Measurements from ENCODE around the gene BRAF.
"Not testable (repeated sequence)": the region's sequence is repeated elsewhere in the genome, so short reads cannot be mapped to it uniquely, and the experiment has no call there.

The BRAF gene

DNA sequence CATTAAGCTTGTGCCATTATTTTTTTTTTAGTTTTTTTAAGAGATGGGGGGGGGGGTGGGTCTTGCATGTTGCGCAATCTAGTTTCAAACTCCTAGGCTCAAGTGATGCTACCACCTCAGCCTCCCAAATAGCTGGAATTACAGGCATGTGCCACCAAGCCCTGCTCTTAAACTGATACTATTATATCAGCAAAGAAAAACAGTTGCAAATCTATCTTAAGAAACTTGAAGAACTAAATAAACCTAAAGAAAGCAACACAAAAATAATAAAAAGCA is 47.5 kb downstream of the BRAF start:
- DNase-seq (ENCODE audit: low spot score): no peak

DNA sequence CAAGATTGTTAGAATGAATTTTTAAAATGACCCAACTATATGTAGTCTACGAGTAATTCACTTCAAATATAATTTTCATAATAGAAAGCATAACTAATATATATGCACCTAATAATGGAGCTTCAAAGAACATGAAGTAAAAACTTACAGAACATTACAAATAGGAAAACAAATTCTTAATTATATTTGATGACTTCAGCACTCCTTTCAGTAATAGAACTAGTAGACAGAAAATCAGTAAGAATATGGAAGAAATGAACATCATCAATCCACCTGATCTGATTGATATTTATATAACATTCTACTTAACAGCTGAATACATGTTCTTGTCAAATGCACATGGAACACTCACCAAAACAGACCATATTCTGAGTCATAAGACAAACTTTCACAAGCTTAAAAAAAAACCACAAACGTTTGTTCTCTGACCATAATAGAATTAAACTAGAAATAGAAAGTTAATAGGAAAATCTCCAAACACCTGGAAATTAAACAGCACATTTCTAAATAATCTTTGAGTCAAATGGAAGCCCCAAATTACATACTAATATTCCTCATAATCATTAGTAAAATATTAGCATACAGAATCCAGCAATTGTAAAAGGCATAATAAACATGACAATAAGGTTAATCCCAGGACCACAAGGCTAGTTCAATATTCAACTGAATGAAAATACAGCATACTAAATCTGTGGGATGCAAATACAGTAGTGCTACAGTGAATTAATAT is 48.0 kb downstream of the BRAF start:
- no peak for DNase-seq (ENCODE audit: low spot score)

DNA sequence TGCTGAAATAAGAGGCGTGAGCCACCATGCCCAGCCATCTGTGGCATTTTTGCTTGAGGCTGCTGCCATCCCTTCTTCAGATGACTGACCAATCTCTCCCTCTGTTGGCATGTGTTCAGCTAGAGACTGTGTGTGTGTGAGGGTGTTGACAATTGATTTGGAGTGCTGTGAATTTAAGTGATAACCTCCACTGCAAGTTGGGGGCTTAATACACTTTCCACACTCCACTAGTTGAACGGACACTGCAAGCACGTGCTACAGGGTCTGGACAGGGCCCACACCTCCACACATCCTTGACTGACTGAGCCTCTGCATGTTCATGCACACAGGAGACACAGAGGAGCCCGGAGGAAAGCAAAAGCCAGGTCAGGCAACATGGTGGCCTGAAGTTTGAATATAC is 51.3 kb downstream of the BRAF start:
- no peak for DNase-seq (ENCODE audit: low spot score)

DNA sequence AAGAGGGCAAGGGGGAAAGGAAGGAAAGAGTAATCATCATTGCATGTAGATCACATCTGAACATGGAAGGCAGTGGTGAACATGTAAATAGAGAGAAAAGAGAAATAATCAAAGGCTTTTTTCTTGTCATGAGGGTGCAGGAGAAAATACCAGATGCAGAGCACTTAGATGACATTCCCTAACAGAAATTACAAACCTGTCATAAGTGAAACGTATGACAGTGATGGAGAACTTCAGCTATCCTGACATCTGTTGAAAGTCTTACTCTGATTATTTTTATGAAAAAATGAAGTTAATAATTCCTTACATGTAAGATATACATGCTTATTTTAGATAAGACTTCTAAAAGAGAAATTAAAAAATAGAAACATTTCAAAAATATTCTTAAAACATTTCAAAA is 54.7 kb downstream of the BRAF start:
- no peak for DNase-seq (ENCODE audit: low spot score)

DNA sequence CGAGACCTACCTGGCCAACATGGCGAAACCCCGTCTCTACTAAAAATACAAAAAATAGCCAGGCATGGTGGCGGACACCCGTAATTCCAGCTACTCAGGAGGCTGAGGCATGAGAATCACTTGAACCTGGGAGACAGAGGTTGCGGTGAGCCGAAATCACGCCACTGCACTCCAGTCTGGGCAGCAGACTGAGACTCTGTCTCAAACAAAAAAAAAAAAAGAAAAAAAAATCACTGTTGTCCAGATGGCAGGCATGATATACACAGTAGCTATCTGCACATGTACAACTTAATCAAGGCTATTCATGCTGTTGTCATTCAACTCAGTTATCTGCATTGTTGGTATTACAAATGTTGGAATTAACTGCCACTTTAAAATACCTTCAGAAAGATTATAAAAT is 55.3 kb downstream of the BRAF start:
- no peak for DNase-seq (ENCODE audit: low spot score)

DNA sequence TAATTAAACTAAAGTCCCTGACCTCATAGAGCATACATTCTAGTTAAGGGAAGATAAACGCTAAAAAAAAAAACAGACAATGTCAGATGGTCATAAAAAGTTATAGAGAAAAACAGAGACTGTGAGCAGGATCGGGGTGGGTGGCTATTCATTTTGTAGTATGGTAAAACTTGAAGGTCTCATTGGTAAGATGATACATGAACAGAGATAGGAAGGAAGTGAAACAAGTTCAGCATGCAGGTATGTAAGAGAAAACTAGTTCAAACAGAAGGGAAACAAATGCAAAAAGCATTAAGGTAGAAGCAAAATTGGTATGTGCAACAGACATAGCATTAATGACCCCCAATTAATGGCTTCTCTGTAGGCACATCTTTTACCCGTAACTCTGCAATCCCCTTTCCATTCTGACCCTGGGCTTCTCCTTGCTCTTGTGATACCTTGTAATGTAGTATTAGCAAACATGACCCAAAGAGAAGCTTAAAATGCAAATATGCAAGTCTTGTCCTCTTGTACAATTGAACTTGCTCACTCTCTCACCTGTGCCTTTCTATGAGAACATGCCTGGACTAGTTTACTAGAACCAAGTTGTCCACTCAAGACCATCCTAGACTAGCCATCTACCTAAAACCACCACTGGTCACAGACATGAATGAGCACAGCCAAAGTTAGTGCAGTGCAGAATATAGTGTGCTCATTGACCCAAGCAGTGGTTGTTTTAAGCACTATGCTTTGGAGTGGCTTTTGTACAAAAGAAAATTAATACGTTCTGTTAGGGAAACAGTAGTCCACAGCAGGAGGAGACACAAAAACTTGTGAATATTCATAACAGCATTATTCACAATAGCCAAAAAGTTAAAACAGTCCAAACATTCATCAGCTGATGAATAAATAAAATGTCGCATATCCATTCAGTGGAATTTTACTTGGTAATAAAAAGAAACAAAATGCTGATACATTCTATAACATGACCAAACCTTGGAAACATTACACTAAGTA is 57.0 kb downstream of the BRAF start:
- no peak for DNase-seq (ENCODE audit: low spot score)

DNA sequence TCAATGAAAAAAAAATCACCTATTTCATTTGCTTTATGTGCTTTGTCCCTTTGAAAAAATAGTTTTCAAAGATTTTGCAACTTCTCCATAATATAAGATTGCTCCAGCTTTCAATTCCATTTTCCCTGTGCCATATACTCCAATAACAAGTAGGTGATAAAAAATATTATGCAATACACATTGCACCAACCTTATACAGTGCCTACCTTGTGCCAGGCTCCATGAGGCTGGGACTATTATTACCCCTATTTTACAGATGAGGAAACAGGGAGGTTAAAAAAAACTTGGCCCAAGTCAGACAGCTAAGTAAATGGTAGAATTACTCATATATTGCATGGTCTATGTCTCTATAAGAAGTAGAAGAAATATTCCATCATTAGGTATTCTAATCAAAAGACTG is 57.8 kb downstream of the BRAF start:
- DNase-seq (ENCODE audit: low spot score): no peak

DNA sequence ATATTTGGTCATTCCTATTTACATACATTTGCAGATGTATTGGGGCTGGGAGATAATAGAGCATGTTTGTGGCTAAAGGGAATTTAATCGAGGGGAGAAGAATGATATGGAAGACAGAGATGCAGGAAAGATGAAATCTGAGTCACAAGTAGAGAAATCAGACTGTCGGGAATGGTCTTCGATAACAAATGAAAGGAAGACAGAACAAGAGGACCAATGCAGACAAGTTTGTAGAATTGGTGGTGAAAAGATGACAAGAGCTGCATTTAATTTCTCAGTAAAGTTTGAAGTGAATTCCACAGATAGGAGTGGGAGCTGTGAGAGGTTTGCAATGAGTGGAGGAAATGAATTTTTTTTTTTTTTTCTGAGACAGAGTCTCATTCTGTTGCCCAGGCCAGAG is 60.0 kb downstream of the BRAF start:
- DNase-seq (ENCODE audit: low spot score): no peak

DNA sequence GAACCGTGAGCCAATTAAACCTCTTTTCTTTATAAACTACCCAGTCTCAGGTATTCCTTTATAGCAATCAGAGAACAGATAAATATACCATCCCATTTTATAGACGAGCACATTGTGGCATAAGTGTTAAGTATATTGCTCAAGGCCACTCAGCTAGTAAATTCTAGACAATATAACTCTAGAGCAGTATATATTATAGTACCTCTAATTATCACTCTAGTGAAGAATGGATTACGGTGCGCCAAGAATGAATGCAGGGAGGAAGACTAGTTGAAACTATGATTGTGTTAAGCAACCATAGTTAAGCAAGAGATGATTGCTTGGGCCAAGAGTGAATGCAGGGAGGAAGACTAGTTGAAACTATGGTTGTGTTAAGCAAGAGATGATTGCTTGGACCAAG is 60.9 kb downstream of the BRAF start:
- DNase-seq (ENCODE audit: low spot score): no peak

DNA sequence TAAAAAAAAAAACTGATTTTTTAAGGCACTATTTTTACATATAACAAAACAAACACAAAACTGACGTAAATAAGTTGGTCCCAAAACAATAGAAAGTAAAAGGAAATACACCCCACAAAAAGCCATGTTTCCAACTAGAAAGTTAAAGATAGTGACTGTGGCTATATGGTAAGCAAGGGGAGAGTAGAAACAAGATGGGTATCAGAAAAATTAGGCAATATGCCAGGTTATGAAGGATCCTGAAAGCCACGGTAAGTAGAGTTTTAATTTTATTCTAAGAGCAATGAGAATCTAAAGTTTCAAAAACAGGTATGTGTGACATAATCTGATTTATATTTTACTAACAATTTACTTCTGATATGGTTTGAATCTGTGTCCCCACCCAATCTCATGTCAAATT is 61.5 kb downstream of the BRAF start:
- DNase-seq (ENCODE audit: low spot score): no peak

DNA sequence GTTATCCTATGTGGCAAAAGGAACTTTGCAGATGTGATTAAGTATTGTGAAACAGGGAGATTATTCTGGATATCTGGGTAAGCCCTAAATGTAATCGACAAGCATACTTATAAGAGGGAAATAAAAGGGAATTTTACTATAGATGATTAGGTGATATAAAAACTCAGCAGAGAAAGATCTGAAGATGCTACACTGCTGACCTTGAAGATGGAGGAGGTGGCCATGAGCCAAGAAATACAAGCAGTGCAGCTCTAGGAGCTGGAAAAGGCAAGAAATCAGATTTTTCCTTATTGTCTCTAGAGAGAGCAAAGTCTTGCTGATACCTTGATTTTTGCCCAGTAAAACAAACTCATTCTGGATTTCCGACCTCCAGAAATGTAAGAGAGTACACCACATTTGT is 67.7 kb downstream of the BRAF start:
- DNase-seq (ENCODE audit: low spot score): no peak

DNA sequence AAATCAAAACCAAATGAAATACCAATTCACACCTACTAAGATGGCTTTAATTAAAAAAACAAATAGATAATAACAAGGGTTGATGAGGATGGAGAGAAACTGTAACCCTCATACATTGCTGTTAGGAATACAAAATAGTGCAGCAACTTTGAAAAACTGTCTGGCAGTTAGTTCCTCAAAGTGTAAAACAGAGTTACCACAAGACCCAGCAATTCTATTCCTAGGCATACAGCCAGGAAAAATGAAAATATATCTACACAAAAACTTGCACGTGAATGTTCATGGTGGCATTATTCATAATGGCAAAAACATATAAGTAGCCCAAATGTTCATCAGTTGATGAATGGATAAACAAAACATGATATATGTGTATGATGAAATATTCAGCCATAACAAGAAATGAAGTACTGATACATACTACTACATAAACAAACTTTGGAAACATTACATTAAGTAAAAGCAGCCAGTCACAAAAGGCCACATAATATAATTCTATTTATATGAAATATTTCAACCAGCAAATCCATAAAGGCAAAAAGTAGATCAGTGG is 83.5 kb downstream of the BRAF start:
- no peak for DNase-seq (ENCODE audit: low spot score)

DNA sequence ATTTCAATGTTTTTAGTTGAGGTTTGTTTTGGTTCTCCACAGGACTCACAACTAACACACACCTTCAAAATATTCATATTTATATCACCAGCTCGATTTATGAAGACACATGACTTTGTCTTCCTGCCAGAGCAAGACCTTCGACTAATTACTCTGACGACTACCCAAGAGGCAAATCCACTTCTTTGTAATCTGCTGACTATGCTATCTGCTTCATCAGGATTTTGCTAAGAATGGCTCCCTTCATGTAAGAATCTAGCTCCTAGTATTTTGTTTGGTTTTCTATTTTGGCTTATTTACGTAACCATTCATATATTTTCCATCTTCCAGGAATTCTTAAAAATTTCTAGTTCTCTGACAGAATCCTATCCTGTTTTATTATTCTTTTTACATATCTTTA is 93.0 kb downstream of the BRAF start:
- no peak for DNase-seq (ENCODE audit: low spot score)

DNA sequence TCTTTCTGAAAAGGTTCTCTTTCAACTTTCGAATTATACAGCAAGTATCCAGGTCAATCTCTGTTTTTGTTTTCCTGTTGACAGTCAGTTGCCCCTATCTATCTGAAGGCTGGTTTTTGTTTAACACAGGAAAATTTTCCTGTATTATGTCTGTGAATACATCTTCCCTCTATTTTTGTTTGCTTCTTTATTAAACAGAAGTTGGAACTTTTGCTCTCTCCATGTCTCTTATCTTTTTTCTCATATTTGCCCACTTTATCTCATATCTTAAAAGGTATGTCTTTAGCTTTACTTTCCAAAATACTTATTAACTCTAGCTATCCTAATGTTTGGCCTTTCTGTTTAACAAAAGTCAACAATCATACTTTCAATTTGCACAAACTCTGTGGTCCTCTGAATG is 95.0 kb downstream of the BRAF start:
- no peak for DNase-seq (ENCODE audit: low spot score)

DNA sequence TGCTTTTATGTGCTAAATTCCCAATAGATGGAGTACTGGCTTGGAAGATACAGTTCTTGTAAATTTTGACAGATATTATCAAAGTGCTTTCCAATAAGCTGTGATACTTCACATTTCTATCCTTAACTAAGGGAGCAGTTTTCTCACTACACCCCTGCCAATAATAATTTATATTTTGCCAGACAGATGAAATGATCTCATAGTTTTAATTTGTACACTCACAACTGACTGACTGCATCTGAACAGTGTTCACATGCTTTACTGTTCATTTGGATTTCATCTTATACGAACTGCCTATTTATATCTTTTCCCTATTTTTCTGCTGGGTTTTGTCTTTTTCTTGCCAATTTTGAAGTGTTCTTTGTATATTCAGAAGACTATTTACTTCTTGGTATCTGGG is 96.0 kb downstream of the BRAF start:
- no peak for DNase-seq (ENCODE audit: low spot score)

DNA sequence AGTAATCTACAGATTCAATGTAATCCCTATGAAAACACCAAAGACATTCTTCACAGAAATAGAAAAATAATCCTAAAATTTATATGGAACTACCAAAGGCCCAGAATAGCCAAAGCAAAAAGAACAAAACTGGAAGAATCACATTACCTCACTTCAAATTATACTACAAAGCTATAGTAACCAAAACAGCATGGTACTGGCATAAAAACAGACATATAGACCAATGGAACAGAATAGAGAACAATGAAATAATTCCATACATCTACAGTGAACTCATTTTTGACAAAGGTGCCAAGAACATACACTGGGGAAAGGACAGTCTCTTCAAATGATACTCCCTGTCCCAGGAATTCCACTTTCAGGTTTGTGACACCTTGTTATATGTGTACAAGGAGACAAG is 107.3 kb downstream of the BRAF start:
- DNase-seq (ENCODE audit: low spot score): not testable (repeated sequence)

DNA sequence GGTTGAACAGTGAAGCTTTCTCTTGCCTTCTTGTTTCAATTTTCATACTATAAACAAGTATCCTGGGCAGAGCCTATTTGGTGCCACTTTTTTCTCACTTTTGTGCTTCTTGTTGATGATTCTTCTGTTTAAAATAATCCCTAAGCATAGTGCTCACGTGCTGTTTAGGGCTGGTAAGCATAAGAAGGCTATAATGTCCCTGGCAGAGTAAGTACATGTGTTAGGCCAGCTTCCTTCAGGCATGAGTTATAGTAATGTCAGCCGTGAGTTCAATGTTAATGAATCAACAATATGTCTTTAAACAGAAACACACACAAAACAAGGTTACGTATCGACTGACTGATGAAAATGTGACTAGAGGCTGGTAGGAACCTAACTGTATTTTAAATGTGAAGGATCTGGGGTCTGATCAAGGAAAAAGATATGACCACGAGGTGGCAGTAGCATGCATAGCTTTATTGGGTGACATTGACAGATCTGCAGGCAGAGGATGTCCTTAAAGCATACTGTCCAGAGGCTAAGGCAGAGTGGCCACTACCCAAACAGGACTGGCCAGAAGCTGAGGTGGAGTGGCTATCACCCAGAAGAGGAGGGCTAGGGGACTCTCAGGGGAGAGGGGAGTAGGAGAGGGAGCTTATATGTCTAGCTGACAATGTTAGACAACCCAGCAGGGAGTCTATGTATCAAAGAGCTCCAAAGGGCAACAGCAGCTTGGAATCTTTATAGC is 113.7 kb downstream of the BRAF start:
- peak; percentile 63 for DNase-seq (ENCODE audit: low spot score)

DNA sequence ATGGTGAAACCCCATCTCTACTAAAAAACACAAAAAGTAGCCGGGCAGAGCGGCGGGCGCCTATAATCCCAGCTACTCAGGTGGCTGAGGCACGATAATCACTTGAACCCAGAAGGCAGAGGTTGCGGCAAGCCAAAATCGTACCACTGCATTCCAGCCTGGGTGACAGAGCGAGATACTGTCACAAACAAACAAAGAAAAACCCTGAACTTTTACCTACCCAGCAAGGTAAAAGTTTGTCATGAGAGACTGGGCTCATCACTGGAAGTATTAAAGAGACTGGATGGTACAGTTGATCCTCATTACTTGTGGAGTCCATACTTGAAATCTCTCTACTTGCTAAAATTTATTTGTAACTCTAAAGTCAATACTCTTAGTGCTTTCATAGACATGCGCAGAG is 114.3 kb downstream of the BRAF start:
- no peak for DNase-seq (ENCODE audit: low spot score)

DNA sequence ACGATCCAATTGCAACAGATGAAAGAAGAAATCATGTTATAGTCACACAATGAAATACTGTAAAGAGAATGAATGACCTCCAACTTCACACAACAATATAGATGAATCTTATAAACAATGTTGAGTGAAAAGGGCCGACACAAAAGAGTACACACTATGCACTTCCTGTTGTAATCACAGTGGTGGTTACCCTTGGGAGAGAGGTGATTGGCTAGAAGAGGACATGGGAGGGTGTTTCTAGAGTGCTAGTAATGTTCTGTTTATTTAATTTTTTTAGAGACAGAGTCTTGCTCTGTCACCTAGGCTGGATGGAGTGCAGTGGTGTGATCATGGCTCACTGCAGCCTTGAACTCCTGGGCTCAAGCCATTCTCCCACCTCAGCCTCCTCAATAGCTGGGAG is 145.8 kb downstream of the BRAF start:
- DNase-seq (ENCODE audit: low spot score): no peak

DNA sequence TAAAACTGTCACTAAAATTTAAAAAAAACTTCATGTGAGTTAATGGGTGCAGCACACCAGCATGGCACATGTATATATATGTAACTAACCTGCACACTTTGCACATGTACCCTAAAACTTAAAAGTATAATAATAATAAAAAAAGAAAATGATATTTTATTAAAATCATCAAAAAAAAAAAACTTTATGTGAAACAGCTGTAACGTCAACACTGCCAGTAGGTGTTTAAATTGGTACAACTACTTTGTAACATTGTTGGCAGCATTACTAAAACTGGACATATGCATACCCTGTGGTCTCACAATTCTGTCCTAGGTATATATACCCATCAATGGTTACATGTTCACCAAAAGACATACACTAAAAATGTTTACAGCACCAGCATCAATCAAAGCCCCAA is 146.2 kb downstream of the BRAF start:
- DNase-seq (ENCODE audit: low spot score): no peak

DNA sequence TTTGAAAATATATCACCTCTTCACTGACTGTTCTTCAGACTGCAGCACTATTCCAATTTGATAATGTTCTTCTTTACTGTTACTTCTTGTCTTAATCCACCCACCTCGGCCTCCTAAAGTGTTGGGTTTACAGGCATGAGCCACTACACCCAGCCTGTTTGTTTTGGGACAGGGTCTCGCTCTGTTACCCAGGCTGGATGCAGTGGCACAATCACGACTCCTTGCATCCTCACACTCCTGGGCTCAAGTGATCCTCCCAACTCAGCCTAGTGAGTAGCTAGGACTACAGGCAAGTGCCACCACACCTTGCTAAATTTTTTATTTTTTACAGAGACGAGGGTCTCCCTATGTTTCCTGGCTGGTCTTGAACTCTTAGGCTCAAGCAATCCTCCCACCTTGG is 150.4 kb downstream of the BRAF start:
- no peak for DNase-seq (ENCODE audit: low spot score)

DNA sequence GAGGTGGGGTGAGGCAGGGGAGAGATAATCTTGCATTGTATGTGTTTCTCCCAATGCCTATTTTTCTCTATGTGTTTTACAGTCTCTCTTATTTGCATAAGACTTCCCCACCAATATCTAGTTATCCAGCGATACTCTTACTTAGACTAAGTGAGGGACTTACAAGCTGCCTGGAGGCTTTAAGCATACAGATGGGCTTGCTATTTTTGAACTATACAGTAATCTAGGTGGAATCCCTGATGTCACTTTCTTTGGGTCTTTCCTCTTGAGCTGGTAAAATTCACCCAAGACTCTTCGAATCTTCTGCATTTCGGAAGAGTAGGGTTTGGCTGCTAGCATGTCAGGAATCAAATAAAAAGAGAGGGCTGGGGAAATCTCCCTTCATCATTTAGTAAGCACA is 151.6 kb downstream of the BRAF start:
- DNase-seq (ENCODE audit: low spot score): no peak

DNA sequence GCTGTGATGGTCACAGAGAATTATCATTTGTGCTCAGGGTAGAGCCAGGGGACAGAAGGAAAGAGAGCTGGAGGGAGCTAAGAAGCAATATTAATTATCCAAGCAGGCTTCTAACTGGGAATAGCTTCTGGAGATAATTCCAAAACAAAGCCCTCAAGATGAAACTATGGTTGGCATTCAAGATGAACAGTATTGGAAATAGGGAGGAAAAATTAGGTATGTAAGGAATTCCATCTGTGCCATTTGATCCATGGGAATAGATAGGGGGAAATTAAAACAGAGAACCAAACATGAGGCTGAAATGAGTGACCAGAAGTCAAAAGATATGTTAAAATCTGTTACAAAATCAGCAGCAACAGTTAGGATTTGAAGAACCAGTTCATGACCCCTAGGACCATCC is 152.9 kb downstream of the BRAF start:
- DNase-seq (ENCODE audit: low spot score): no peak
